ENCODE results near the gene TGM1.

Gene TGM1

DNA sequence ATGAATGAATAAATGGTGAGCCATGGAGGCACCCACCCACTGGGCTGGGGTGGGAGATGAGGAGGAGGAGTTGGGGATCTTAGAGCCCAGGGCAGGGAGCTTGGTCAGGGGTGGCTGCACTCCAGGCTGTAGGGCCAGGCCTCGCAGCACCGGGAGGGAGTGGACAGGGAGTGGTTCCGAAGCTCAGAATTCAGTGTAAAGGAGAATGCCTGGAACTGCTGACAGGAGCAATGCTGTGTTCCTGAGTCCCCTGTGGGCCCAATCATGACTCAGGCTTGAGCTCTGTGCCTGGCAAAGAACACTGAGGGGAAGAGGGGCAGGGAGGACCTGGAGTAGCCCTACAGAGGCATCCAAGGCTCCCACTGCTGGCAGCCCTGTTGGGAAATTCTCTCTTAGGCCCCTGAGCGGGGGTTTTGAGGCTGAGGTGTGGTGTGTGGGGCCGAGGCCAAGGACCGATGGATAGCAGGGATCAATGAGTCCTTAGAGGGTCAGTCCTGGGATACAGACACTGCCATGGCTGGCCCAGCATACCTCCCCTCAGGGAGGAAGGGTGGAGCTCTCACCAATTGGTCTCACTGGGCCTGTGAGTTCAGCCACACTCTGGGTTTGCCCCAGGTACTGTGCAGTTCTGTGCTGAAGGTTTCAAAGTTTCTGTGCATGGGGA, 18.0 kb upstream of the TGM1 start:
- Mint-ChIP-seq H3K4me1 (ENCODE audit: low read depth) (peaks cover 47% of the 10 kb centered on the region), H3K9me3 (peaks cover 5% of the 10 kb centered on the region), H3K27ac (no peak overlapping the region), H3K27me3 (no peaks in the 10 kb centered on the region), H3K4me3 (no peak overlapping the region), H3K36me3 (ENCODE audit: low read depth) (no peaks in the 10 kb centered on the region)

DNA sequence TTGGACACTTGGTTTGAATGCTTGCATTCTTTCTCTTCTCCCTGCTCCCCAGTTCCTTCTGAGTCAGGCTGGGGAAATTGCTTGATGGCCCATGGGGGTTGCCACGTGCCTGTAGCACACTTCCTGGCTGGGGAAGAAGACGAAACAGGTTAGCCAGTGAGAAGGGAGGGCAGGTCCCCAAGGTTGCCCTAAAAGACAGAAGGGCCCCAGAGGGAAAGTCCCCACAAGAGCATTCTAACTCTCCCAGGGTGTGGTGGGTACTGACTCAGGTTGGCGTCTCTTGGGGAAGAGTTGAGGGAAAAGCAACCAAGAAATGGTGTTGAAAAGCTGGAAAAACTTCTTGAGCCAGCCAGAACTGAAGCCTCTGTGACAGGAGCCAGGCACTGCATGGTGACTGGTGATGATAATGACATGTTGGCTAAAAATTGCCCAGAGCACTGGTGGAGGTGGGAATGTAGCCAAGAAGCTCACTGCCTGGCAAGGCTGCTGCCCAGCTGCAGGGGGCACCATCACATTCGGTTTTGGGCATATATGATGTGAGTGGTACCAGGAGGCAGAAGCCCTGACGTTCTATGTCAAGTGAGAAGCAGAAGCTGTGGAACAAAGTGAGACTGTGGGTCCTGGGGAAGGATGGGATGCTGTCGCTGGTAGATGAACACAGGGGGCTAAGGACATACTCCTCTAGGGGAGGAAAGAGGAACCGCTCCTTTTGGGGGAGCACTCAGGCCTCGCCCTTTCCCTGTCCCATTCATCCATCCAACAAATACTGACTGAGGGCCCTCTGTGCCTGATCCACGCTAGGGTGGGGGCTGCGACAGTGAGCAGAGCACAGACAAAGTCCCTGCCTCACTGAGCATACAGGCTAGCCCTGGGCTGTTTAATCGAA, 16.6 kb upstream of the TGM1 start:
- H3K9me3 Mint-ChIP-seq: peaks cover 5% of the 10 kb centered on the region
- peak overlapping the region; percentile 47 for H3K4me3 Mint-ChIP-seq
- H3K27me3 Mint-ChIP-seq: no peaks in the 10 kb centered on the region
- peaks cover 52% of the 10 kb centered on the region for H3K4me1 Mint-ChIP-seq (ENCODE audit: low read depth)
- H3K36me3 Mint-ChIP-seq (ENCODE audit: low read depth): no peaks in the 10 kb centered on the region
- H3K27ac Mint-ChIP-seq: peak overlapping the region; percentile 71

DNA sequence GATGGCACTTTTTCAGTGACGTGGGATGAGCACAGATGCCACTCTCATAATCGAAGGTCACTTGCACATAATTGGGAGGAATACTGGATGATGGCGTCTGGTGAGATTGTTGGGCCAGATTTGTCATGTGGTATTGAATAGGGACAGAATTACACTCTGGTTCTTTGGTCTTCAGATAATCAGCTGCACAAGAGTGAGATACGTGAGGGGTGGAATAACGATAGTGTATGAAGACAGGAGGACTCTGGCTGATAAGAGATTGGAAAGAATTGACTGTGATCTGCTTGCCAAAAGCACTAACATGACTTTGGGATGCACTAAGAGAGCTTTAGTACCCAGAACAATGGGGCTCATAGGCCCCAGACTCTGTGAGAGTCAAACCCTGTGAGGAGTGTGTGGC, 15.4 kb upstream of the TGM1 start:
- Mint-ChIP-seq H3K4me3 (peak overlapping the region; percentile 17), H3K36me3 (ENCODE audit: low read depth) (no peaks in the 10 kb centered on the region), H3K4me1 (ENCODE audit: low read depth) (peaks cover 63% of the 10 kb centered on the region), H3K27ac (peak overlapping the region; percentile 71), H3K9me3 (peaks cover 5% of the 10 kb centered on the region), H3K27me3 (no peaks in the 10 kb centered on the region)

DNA sequence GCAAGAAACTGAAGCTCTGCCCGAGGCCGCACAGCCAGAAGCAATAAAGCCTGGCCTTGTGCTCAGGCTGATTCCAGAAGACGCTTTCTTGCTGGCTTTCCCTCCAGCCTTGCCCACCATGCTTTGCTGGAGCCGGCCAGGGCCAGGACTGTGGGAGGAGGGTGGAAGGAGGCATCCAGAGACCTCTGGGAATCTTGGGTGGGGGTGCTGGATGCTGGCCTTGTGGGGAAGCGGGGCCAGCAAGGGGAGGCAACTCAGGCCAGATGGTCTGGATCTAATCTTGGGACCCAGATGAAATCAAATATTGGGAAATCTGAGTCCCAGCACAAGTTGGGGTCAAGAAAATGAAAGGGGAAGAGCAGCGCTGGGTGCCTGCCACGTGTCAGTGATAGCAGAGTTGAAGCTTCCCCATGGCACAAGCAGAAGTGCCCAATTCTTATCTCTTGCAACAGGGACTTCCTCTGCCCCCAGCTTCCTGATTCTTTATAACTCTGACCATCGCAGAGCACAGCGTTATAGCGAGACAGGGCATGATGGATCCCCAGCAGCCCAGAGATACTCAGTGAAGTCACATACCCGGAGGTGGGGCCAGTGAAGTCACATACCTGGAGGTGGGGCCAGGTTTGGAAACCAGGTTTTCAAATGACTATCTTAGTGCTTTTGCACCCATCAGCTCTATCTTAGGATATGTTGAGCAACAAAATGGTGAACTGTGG, 14.8 kb upstream of the TGM1 start:
- peaks cover 5% of the 10 kb centered on the region for H3K9me3 Mint-ChIP-seq
- no peaks in the 10 kb centered on the region for H3K36me3 Mint-ChIP-seq (ENCODE audit: low read depth)
- H3K27ac Mint-ChIP-seq: peak overlapping the region; percentile 71
- no peak overlapping the region for H3K4me3 Mint-ChIP-seq
- peaks cover 70% of the 10 kb centered on the region for H3K4me1 Mint-ChIP-seq (ENCODE audit: low read depth)
- no peaks in the 10 kb centered on the region for H3K27me3 Mint-ChIP-seq

DNA sequence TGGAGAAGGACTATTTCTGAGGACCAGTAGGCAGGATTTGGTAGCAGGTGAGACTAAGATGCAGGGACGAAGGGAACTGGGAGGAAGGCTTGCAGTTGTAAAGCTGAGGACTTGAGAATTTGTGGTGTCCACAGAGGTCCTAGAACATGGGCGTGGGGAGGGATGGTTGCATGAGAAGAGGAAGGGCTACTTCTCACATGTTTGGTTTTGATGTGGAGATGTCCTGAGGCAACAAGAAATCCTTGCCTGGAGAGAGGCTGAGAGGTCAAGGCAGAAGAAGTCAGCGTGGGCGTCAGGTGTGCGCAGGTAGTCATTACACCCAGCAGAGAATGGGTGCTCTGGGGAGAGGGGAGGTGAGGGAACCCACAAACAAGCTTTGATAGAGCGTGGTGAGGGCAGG, 14.1 kb upstream of the TGM1 start:
- no peaks in the 10 kb centered on the region for H3K27me3 Mint-ChIP-seq
- H3K4me1 Mint-ChIP-seq (ENCODE audit: low read depth): peaks cover 77% of the 10 kb centered on the region
- H3K9me3 Mint-ChIP-seq: peaks cover 5% of the 10 kb centered on the region
- H3K4me3 Mint-ChIP-seq: no peak overlapping the region
- H3K27ac Mint-ChIP-seq: peak overlapping the region; percentile 8
- H3K36me3 Mint-ChIP-seq (ENCODE audit: low read depth): no peaks in the 10 kb centered on the region

DNA sequence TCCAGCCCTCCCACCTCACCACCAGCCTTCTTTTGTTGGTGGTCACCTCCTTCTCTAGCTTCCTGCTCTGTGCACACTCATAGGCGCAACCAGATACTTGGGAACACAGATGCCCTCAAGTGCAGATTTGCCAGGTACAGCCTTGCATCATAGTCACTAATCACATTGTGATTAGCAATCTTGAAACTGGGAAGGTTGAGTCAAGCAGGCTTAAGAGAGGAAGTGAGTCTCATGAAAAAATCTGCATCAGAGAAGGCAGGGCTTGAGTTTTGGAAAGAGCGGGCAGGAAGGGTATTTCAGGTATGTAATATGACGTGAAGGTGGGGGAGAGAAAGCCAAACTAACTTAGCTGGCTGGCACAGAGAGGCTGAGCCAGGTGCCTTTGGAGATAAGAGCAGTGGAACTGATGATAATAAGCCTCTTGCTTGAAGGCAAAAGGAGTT, 11.1 kb upstream of the TGM1 start:
- H3K36me3 Mint-ChIP-seq (ENCODE audit: low read depth): no peaks in the 10 kb centered on the region
- peaks cover 75% of the 10 kb centered on the region for H3K4me1 Mint-ChIP-seq (ENCODE audit: low read depth)
- peak overlapping the region; percentile 90 for H3K27ac Mint-ChIP-seq
- H3K9me3 Mint-ChIP-seq: peaks cover 5% of the 10 kb centered on the region
- H3K4me3 Mint-ChIP-seq: peak overlapping the region; percentile 46
- no peaks in the 10 kb centered on the region for H3K27me3 Mint-ChIP-seq

DNA sequence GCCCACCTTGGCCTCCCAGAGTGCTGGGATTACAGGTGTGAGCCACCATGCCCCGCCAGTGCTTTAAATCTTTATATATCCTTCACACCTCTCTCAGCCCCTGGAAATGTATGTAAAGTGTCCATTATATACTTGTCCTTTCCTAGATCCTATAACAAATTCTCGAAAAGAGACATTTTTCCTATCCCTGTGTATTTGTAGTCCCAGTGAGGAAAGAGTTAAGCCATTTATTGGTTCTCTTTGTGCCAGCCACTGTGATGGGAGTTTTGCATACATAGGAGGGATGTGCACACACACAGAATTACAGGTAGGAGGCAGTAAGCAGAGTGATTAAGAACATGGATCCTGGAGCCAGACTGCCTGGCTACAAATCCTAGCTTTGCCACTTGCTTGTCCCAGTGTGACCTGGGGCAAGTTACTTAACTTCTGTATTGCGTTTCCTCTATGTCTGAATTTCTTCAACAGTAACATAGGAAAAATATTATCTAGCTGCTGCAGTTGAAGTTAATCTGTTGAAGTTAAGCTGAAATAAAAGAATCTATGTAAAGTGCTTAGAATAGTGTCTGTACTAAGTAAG, 10.5 kb upstream of the TGM1 start:
- Mint-ChIP-seq H3K9me3 (peaks cover 3% of the 10 kb centered on the region), H3K27ac (peak overlapping the region; percentile 90), H3K4me3 (peak overlapping the region; percentile 46), H3K36me3 (ENCODE audit: low read depth) (no peaks in the 10 kb centered on the region), H3K27me3 (no peaks in the 10 kb centered on the region), H3K4me1 (ENCODE audit: low read depth) (peaks cover 69% of the 10 kb centered on the region)

DNA sequence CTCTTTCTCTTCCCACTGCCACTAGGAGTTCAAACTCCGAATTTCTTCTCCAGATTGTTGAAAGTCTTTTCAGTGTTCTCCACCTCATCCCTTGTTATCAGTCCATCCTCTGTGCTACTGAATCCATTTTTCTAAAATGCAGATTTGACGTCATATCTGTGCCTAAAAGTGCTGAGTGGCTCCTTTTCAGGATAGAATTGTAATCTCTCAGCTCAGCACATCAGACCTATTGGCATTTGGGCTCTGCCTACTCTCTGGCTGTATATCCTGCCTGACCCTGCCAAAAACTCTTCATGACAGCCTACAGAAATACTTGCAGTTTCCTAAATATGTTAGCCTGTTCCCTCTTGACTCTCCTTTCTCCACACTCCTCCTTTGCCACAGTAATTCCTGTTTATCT, 9.5 kb upstream of the TGM1 start:
- H3K9me3 Mint-ChIP-seq: no peaks in the 10 kb centered on the region
- peak overlapping the region; percentile 91 for H3K27ac Mint-ChIP-seq
- H3K27me3 Mint-ChIP-seq: no peaks in the 10 kb centered on the region
- H3K4me1 Mint-ChIP-seq (ENCODE audit: low read depth): peaks cover 58% of the 10 kb centered on the region
- H3K4me3 Mint-ChIP-seq: peak overlapping the region; percentile 83
- H3K36me3 Mint-ChIP-seq (ENCODE audit: low read depth): peaks cover under 1% of the 10 kb centered on the region

DNA sequence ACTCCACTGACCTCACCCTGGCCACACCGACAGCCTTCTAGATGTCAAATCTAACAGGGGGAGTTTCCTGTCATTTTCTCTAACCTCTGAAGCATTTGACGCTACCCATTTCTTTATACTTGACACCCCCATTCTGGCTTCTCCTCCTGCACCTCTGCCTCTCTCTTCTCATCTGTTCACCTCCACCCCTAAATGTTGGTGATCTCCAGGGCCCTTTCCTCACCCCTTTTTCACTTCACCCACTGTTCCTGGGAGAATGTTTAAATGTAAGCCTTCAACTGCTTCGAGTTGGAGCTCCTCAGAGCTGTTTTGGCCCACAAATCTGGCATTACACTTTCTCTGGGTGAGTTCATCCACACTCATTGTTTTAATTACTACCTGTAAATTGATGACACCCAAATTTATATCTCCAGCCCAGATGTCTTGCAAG, 8.9 kb upstream of the TGM1 start:
- H3K4me3 Mint-ChIP-seq: peak overlapping the region; percentile 83
- H3K27ac Mint-ChIP-seq: peak overlapping the region; percentile 91
- no peaks in the 10 kb centered on the region for H3K9me3 Mint-ChIP-seq
- peaks cover 52% of the 10 kb centered on the region for H3K4me1 Mint-ChIP-seq (ENCODE audit: low read depth)
- H3K36me3 Mint-ChIP-seq (ENCODE audit: low read depth): peaks cover 7% of the 10 kb centered on the region
- no peaks in the 10 kb centered on the region for H3K27me3 Mint-ChIP-seq

DNA sequence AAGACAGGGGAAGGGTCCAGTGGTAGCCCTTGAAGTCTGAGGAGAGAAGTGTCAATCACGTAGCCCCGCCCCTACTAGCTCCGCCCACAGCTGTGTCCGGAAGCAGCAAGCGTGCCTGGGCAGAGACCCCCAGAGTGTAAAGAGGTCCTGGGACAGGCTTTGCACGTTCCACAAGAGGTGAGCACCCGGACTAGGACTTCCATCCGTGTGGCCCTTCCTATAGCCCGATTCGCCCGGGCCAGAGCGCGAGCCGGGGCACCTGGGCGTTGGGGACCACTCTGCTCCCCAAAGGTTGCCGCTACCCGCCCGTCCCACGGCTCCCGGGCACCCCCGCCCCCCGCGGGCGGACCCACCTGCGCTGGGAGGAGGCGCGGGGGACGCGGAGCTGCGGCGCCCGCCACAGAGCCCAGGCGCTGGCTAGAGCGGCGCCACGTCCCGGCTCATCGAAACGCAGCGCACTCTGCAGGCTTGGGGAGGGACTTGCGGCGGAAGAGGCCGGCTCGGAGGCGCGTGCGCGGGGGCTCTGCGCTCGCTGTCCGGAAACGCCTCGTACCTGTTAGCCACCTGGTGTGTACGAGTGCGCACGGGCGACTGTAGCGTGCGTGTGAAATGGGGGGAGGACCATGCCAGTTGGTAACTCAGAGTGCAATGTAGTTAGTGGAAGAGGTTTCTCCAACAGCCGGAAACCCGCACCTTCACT, 8.3 kb upstream of the TGM1 start, which contains the start of gene RABGGTA:
Gene RABGGTA (minus strand): TSS at position 464 of the 700 bp plus-strand sequence. CDS start 482 bp downstream, outside the sequence.
- H3K36me3 Mint-ChIP-seq (ENCODE audit: low read depth): peaks cover 12% of the 10 kb centered on the region
- peak within 1 kb of the TSS; percentile 91 for H3K27ac Mint-ChIP-seq
- no peaks in the 10 kb centered on the region for H3K9me3 Mint-ChIP-seq
- H3K4me3 Mint-ChIP-seq: peak within 1 kb of the TSS; percentile 83
- no peaks in the 10 kb centered on the region for H3K27me3 Mint-ChIP-seq
- H3K4me1 Mint-ChIP-seq (ENCODE audit: low read depth): peaks cover 49% of the 10 kb centered on the region

DNA sequence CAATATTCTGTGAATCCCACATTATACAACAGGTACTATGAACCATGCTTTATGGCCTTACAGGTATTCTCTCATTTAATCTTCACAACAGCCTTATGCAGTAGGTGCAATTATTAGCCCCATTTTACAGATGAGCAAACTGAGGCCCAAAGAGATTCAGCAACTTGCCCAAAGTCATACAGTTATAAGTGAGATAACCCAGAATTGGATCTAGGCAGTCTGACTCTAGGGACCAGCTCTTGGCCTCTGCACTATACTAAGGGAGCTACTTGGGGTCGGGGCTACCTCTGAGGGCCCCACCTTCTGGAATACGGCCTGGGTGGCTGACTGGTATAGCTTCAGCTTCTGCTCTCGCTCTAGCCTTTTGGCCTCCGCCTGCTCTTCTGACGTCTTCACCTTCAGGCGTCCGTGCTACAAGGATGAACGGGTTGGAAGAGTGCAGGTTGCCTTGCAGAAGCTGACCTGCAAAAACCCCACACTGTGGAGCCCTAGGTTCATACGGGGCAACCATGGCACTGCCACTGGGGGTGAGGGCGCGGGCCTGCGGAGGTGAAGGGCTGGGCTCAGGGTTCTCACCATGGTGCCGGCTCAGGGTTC, 7.7 kb upstream of the TGM1 start:
- no peaks in the 10 kb centered on the region for H3K9me3 Mint-ChIP-seq
- H3K36me3 Mint-ChIP-seq (ENCODE audit: low read depth): peaks cover 15% of the 10 kb centered on the region
- H3K4me3 Mint-ChIP-seq: peak overlapping the region; percentile 83
- no peaks in the 10 kb centered on the region for H3K27me3 Mint-ChIP-seq
- H3K4me1 Mint-ChIP-seq (ENCODE audit: low read depth): peaks cover 48% of the 10 kb centered on the region
- H3K27ac Mint-ChIP-seq: peak overlapping the region; percentile 88

DNA sequence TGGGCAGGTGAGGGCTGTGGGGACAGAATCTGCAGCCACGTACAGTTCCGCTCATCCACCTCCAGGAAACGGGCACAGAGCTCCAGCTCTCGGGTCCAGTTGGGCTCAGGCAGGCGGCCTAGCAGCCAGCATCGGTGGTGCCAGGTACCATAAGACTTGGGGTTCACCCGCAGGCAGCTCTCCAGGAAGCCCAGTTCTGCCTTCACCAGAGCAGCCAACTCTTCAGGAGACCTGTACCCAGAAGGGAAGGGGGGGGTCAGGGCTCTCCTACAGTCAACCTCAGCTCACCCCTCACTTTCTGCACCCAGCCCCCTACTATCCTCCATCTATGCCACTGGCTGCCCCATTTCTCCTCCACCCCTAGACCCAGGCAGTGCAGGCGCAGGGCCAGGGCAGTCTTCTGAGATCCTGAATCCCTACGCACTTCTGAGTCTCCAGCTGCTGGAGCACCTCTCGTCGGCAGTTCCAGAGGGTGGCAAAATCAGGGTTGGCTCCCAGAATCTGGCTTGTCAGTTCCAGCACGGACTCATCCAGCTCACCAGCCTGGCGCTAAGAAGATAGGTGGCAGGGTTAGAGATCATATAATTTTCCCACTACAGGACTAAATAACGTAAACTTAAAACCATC, 7.0 kb upstream of the TGM1 start:
- Mint-ChIP-seq H3K27ac (no peak overlapping the region), H3K9me3 (no peaks in the 10 kb centered on the region), H3K36me3 (ENCODE audit: low read depth) (peaks cover 15% of the 10 kb centered on the region), H3K4me1 (ENCODE audit: low read depth) (peaks cover 42% of the 10 kb centered on the region), H3K27me3 (no peaks in the 10 kb centered on the region), H3K4me3 (peak overlapping the region; percentile 83)

DNA sequence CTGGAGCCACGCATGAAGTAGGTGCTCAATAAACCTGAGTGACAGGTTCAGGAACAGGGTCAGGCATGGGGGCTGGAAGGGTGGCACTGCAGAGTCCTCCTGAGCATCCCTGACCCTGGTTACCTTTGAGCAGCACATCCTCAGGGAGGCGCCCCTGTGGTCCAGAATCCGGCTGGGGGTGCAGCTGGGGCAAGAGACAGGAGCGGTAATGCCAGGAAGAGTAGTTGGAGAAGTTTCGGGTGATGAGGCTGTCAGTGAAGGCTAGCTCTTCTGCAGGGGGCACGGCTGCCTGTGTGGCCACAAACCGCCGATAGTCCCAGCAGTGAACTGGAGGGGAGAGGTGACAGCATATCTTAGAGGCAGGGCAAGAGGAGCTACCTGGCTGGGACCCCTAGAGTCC, 6.4 kb upstream of the TGM1 start:
- Mint-ChIP-seq H3K9me3 (no peaks in the 10 kb centered on the region), H3K36me3 (ENCODE audit: low read depth) (peaks cover 15% of the 10 kb centered on the region), H3K4me1 (ENCODE audit: low read depth) (peaks cover 38% of the 10 kb centered on the region), H3K27me3 (no peaks in the 10 kb centered on the region), H3K27ac (no peak overlapping the region), H3K4me3 (no peak overlapping the region)

Measured in stimulated activated naive CD8-positive, alpha-beta T cell treated with anti-CD3 and anti-CD28 coated beads, Interleukin-15, Interleukin-2, amounts not matched to agents 100 ng/mL and 50 ng/mL, for 24 hours (primary cell).